ENCODE measurements around the gene DVL3. TPM values are rescaled to one million over a fixed set of nuclear protein-coding genes. Genes with fewer than 3 reads are reported as not detected.

Gene DVL3
- total RNA-seq, 2 experiments from 2014 or later, result 30.0 to 31.7 TPM

- Histone ChIP-seq H3K9me3 (ENCODE audit: control insufficient read depth in 1 of 2, insufficient read depth in 1 of 2, low read length in 2 of 2) (no peaks in the 10 kb centered on the region), H3K27ac (ENCODE audit: low read depth in 1 of 2, low read length in 2 of 2) (no peak overlapping the region), H3K36me3 (ENCODE audit: insufficient read depth, low read length) (peaks cover 47% of the 10 kb centered on the region), H3K4me3 (ENCODE audit: low read length) (no peak overlapping the region), H3K4me1 (ENCODE audit: insufficient read depth, low read length) (no peaks in the 10 kb centered on the region), H3K27me3 (ENCODE audit: control insufficient read depth in 1 of 2, insufficient read depth in 2 of 2, low read length in 2 of 2) (no peaks in the 10 kb centered on the region)
- DNase-seq (no peak), ATAC-seq (ENCODE audit: poor library complexity) (no peak)
- H3K4me3 Mint-ChIP-seq, result no peak overlapping the region
- no peak overlapping the region for H3K27ac Mint-ChIP-seq
- no peaks in the 10 kb centered on the region for H3K4me1 Mint-ChIP-seq (ENCODE audit: low read depth)
- no peak for TF ChIP-seq CTCF (IDR thresholded peaks at IDR 0.05)
- H3K9me3 Mint-ChIP-seq, result no peaks in the 10 kb centered on the region
- H3K36me3 Mint-ChIP-seq (ENCODE audit: low read depth), result peaks cover 57% of the 10 kb centered on the region
- intact Hi-C loops (cut with DNase I, micrococcal nuclease), result loop anchor here in 1 of 2 experiments (2.0 kb wide), 1 partner anchor 18 kb away; the partner anchor contains the start of gene ABCF3
- H3K27me3 Mint-ChIP-seq, result no peaks in the 10 kb centered on the region
- ChIA-PET POLR2A (no interaction called here), CTCF (interaction anchor here (0.5 kb wide), 1 partner anchor 15 kb away, joined by 3 read pairs; no protein-coding TSS in a partner anchor)
These were observed 13.4 kb downstream of the DVL3 start for GRCh38 chr3:184168363-184169120.

- no peak for DNase-seq
- POLR2A ChIA-PET, result interaction anchor here (0.5 kb wide), 1 partner anchor 53 kb away, joined by 3 read pairs; no protein-coding TSS in a partner anchor
- no peaks in the 10 kb centered on the region for H3K27me3 Mint-ChIP-seq
- no peaks in the 10 kb centered on the region for H3K9me3 Mint-ChIP-seq
- H3K36me3 ChIP-seq (ENCODE audit: insufficient read depth, low read length), result peaks cover 33% of the 10 kb centered on the region
- no peak overlapping the region for H3K4me3 Mint-ChIP-seq
- no peak overlapping the region for H3K4me3 ChIP-seq (ENCODE audit: low read length)
- H3K36me3 Mint-ChIP-seq (ENCODE audit: low read depth), result peaks cover 48% of the 10 kb centered on the region
- H3K27ac Mint-ChIP-seq, result no peak overlapping the region
- no peak for TF ChIP-seq CTCF (IDR thresholded peaks at IDR 0.05)
- intact Hi-C loops (cut with DNase I, micrococcal nuclease), result loop anchor here in 1 of 2 experiments (2.0 to 10.0 kb wide), 3 partner anchors 17 to 1185 kb away; partner anchors contain the start of genes ABCF3, DCUN1D1 and PARL
- H3K4me1 ChIP-seq (ENCODE audit: insufficient read depth, low read length), result peaks cover 5% of the 10 kb centered on the region
- peaks cover 10% of the 10 kb centered on the region for H3K4me1 Mint-ChIP-seq (ENCODE audit: low read depth)
- no peak for ATAC-seq (ENCODE audit: poor library complexity)
- CTCF ChIA-PET, result no interaction called here
- H3K9me3 ChIP-seq (ENCODE audit: control insufficient read depth in 1 of 2, insufficient read depth in 1 of 2, low read length in 2 of 2), result no peaks in the 10 kb centered on the region
- no peak overlapping the region for H3K27ac ChIP-seq (ENCODE audit: low read depth in 1 of 2, low read length in 2 of 2)
- H3K27me3 ChIP-seq (ENCODE audit: control insufficient read depth in 1 of 2, insufficient read depth in 2 of 2, low read length in 2 of 2), result no peaks in the 10 kb centered on the region
These were observed 15.0 kb downstream of the DVL3 start for GRCh38 chr3:184169896-184170875.

- no peak for ATAC-seq (ENCODE audit: poor library complexity)
- Mint-ChIP-seq H3K36me3 (ENCODE audit: low read depth) (peaks cover 38% of the 10 kb centered on the region), H3K4me1 (ENCODE audit: low read depth) (peaks cover 23% of the 10 kb centered on the region), H3K27ac (no peak overlapping the region), H3K9me3 (no peaks in the 10 kb centered on the region), H3K4me3 (no peak overlapping the region), H3K27me3 (no peaks in the 10 kb centered on the region)
- H3K4me1 ChIP-seq (ENCODE audit: insufficient read depth, low read length), result peaks cover 19% of the 10 kb centered on the region
- no peak for TF ChIP-seq CTCF (IDR thresholded peaks at IDR 0.05)
- no peaks in the 10 kb centered on the region for H3K9me3 ChIP-seq (ENCODE audit: control insufficient read depth in 1 of 2, insufficient read depth in 1 of 2, low read length in 2 of 2)
- H3K27ac ChIP-seq (ENCODE audit: low read depth in 1 of 2, low read length in 2 of 2), result no peak overlapping the region
- ChIA-PET CTCF (no interaction called here), POLR2A (interaction anchor here (3.9 kb wide), 1 partner anchor 13 kb away, joined by 25 read pairs; the partner anchor contains the start of gene ABCF3)
- H3K27me3 ChIP-seq (ENCODE audit: control insufficient read depth in 1 of 2, insufficient read depth in 2 of 2, low read length in 2 of 2), result no peaks in the 10 kb centered on the region
- intact Hi-C loops (cut with DNase I, micrococcal nuclease), result loop anchor here in 1 of 2 experiments (5.0 to 10.0 kb wide), 2 partner anchors 289 to 1187 kb away; partner anchors contain the start of genes DCUN1D1 and PARL
- no peak for DNase-seq
- no peak overlapping the region for H3K4me3 ChIP-seq (ENCODE audit: low read length)
- peaks cover 20% of the 10 kb centered on the region for H3K36me3 ChIP-seq (ENCODE audit: insufficient read depth, low read length)
These were observed 16.4 kb downstream of the DVL3 start for GRCh38 chr3:184171562-184171961.

Data from CD4-positive, alpha-beta T cell (primary cell).